NOMO-1 treated with DMSO at 0.1 percent for 48 hours (cell line): ENCODE measurements around the gene UGT1A10.

Source experiments
- DNase-seq: peaks from one replicate; lab custom pipeline; 2025; ENCODE audit not compliant: unreplicated experiment; lab: John Stamatoyannopoulos, UW

The UGT1A10 gene

GRCh38 chr2:233801357-233802131 is 165.3 kb downstream of the UGT1A10 start:
- no peak for DNase-seq

GRCh38 chr2:233802132-233802815 is 166.0 kb downstream of the UGT1A10 start:
- DNase-seq, result no peak

GRCh38 chr2:233803292-233803911 is 167.2 kb downstream of the UGT1A10 start:
- no peak for DNase-seq

- DNase-seq, result no peak
Measured at GRCh38 chr2:233803994-233804393, 167.7 kb downstream of the UGT1A10 start.

GRCh38 chr2:233807215-233807865 is 171.1 kb downstream of the UGT1A10 start:
- no peak for DNase-seq

- no peak for DNase-seq
Measured at GRCh38 chr2:233807966-233808935, 172.0 kb downstream of the UGT1A10 start.

- no peak for DNase-seq
Measured at GRCh38 chr2:233810385-233810784, 174.1 kb downstream of the UGT1A10 start.

- DNase-seq, result no peak
Measured at GRCh38 chr2:233811087-233811486, 174.8 kb downstream of the UGT1A10 start.

- no peak for DNase-seq
Measured at GRCh38 chr2:233811732-233812131, 175.5 kb downstream of the UGT1A10 start.

- no peak for DNase-seq
Measured at GRCh38 chr2:233813236-233814055, 177.2 kb downstream of the UGT1A10 start.

GRCh38 chr2:233814056-233814835 is 178.0 kb downstream of the UGT1A10 start:
- DNase-seq, result no peak

GRCh38 chr2:233815861-233816260 is 179.6 kb downstream of the UGT1A10 start:
- DNase-seq, result no peak

GRCh38 chr2:233816334-233816733 is 180.1 kb downstream of the UGT1A10 start:
- no peak for DNase-seq

- no peak for DNase-seq
Measured at GRCh38 chr2:233816771-233817170, 180.5 kb downstream of the UGT1A10 start.

GRCh38 chr2:233817361-233817911 is 181.2 kb downstream of the UGT1A10 start:
- no peak for DNase-seq

- DNase-seq, result no peak
Measured at GRCh38 chr2:233817995-233818638, 181.9 kb downstream of the UGT1A10 start.

GRCh38 chr2:233818639-233819621 is 182.7 kb downstream of the UGT1A10 start:
- DNase-seq, result no peak
